Stimulated activated CD4-positive, alpha-beta T cell treated with anti-CD3 and anti-CD28 coated beads, Interleukin-4, amount 100 ng/mL, for 1 hour (primary cell): ENCODE measurements around the gene PLA2G4A.

Source experiments
- DNase-seq: peaks from one replicate; pipeline ENCODE4 v3.0.0-alpha.2; 2020

Gene PLA2G4A

GRCh38 chr1:186923486-186923885 lies 94.7 kb downstream of the PLA2G4A start:
- no peak for DNase-seq

- no peak for DNase-seq
These were observed 97.3 kb downstream of the PLA2G4A start for GRCh38 chr1:186925881-186926669.

GRCh38 chr1:186927884-186928283 lies 99.1 kb downstream of the PLA2G4A start:
- DNase-seq = no peak

DNA sequence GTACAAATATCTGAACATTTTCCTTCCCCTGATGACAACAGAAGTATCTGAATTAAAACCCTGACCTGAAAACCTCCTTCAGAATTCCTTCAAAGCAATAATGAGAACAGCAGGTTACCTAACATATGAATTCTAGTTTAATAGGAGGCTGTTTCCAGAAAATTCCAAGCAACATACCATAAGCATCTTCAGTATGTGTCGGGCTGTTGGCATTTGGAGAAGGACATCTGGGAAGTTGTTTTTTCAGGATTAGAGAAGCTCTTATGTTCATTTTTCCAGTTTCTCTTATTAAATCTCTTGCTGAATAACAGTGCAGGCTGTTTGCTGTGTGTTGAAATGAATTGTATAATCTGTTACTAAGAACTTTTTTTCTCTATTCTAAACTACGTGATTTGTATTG lies 101.5 kb downstream of the PLA2G4A start:
- no peak for DNase-seq

- DNase-seq = no peak
These were observed 108.4 kb downstream of the PLA2G4A start for GRCh38 chr1:186937016-186937670.

- no peak for DNase-seq
These were observed 115.3 kb downstream of the PLA2G4A start for GRCh38 chr1:186943891-186944686.

- DNase-seq = no peak
These were observed 116.4 kb downstream of the PLA2G4A start for GRCh38 chr1:186945146-186945545.

DNA sequence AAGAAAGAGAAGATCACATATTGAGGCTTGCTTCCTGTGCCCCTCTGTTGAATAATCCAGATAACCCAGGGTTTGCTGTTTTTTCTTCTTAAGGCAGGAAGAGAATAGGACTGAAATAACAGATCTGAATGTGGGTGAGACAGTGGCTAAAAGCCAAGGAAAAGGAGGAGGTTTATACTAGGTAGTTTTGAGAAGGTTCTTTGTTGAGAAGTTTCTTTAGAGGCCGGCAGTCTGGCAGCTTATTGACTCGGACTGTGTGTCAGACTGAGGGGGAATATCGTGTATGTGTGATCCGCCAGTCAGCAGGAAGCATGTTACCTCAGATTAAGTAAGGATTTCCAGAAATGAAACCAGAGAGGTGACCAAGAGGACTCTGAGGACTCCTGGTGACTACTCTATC lies 119.8 kb downstream of the PLA2G4A start:
- DNase-seq = no peak

DNA sequence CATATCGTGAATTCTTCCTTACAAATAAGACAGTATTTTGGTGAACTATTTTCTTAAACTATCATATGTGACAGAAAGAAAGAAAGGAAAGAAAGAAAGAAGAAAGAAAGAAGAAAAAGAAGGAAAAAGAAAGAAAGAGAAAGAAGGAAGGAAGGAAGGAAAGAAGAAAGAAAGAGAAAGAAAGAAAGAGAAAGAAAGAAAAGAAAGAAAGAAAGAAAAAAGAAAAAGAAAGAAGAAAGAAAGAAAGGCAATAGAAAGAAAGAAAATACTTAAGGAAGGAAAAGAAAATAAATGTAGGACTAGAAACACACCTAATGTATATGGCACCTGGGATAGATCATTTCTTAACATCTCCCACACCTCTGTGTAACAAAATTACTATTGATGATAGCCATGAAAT lies 120.4 kb downstream of the PLA2G4A start:
- DNase-seq = no peak

DNA sequence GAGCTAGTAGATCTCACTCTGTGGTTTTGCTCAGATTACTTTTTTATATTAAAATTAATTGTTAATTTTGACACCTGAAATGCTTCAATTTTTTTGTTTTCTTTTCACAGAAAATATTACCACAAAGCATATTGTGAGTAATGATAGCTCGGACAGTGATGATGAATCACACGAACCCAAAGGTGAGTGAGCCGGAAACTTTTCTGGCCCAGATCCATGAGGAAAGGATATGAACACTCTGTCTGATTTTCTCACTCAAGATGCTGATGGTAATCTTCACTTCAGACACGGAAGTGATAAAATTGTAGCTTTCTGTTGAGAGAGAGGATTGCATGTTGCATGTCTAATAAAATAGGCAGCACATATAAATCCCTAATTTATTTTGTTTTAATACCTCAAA lies 121.8 kb downstream of the PLA2G4A start:
- DNase-seq = no peak

DNA sequence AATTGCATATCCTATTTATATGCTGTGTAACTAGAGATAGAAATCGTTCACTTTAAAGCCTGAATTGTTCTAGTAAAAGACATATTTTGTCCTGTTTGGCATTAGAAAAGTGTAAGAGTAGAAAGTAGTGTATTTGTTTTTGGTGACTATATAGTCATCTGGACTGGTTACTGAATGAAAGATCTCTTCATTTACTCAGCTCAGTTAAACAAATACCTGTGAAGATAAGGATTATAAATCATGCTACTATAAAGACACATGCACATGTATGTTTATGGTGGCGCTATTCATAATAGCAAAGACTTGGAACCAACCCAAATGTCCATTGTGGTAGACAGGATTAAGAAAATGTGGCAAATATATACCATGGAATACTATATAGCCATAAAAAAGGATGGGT lies 125.1 kb downstream of the PLA2G4A start:
- no peak for DNase-seq

- DNase-seq = no peak
These were observed 128.6 kb downstream of the PLA2G4A start for GRCh38 chr1:186957314-186957713.

DNA sequence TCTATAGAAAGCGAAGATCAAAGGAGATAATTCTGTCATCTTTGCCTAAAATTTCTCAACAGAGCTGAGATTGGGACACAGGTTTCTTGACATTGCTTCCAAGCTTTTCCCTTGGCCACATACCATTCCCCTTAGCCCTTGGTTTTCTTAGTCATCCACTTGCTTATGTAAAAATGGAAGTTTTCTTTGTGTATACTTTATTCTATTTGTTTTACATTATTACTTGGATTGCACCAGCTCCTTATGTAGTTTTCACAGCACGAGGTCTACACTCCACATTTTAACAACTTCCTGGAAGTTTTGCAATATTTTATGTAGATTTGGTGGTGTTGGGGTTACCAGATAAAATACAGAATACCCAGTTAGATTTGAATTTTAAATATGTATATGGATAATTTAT lies 129.8 kb downstream of the PLA2G4A start:
- no peak for DNase-seq

- DNase-seq = no peak
These were observed 132.1 kb downstream of the PLA2G4A start for GRCh38 chr1:186960861-186961260.

- DNase-seq = no peak
These were observed 137.1 kb downstream of the PLA2G4A start for GRCh38 chr1:186965847-186966246.

DNA sequence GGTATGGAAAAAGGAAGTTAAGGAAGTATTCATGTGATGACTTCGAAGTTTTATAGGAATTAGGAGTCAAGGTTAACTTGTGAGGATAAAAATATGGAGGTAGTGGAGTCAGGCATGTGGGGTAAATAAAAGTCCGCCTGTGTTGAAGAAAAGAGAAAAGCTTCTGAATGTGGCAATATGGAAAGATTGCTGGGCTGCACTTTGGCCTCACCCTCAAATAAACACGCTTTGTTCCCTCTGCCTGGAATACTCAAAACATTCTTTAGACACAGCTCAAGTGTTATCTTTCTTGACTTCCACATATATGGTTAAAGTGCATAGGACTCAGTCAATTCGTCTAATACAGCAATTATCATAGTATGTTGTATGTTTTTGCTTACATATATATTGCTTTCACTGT lies 137.7 kb downstream of the PLA2G4A start:
- DNase-seq = no peak

DNA sequence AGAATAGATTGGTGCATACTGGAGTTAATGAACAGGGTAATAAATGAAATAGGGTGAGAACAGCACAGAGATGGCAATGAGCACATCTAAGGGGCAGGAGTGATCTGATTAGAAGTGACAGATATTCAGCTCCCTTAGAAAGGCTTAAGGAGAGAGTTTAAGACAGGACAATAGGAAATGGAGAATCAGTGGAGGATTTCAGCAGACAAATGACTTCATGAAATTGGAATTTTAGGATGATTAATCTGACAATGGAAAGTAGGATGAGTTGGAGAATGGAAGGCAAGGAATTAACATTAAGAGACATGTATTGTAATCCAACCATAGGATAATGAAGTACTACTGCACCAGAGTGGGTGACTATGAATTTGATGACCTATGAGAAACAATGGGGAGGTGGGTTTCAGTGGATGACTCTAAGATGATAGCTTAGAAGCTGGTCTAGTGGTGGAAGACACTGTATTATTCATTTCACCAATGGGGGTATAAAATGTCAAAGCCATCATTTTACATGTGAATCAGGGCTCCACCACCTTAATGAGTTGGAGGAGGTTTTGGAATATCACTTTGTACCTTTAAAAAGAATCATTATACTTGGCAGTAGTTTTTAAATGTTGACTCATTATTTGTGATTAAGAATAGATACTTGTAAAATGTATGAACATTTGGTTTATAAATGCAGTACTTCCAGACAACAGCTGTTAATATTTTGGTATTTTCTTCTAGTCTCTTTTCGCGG lies 139.1 kb downstream of the PLA2G4A start:
- DNase-seq = no peak

- DNase-seq = no peak
These were observed 146.0 kb downstream of the PLA2G4A start for GRCh38 chr1:186974774-186975181.

DNA sequence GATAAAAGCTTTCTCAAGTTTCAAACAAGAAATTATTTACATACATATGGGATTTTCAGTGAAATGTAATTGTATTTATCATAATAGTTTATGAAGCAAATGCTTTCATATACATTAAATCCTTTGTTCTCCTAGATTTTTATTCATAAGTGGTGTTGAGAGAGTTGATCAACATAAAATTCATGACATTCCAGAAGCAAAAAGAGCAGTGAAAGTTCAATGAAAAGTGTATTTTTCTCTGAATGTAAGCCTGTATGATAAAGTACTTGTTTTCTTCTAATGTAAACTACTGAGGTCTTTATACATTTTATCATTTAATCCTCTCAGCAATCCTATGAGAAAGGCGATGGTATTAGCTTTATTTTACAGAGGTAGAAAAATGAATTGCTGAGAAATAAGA lies 146.5 kb downstream of the PLA2G4A start:
- no peak for DNase-seq

DNA sequence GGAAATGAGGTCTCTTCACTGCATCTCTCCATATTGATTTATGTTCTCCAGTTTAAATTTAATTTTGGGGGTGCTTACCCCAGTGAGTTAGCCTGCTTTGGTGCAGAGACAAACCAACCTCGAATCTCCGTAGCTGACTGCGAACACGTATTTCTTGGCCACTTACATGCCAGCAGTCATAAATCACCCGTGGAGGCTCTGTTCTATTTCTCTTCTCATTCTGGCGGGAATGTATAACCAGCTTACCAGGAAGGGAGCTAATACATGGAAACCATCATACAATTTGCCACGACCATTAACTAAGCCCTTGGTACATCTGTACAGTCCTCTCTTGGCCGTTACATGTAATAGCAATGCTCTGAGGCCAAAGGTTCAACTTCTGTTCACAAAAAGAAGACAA lies 148.0 kb downstream of the PLA2G4A start:
- DNase-seq = no peak

- DNase-seq = no peak
These were observed 148.7 kb downstream of the PLA2G4A start for GRCh38 chr1:186977266-186977957.
